ENCODE results near the gene SART1. TPM values are rescaled to one million over a fixed set of nuclear protein-coding genes. Genes with fewer than 3 reads are reported as not detected.

SART1 gene
- polyA plus RNA-seq, 1 donor from 2014 or later, result 34.9 TPM

DNA sequence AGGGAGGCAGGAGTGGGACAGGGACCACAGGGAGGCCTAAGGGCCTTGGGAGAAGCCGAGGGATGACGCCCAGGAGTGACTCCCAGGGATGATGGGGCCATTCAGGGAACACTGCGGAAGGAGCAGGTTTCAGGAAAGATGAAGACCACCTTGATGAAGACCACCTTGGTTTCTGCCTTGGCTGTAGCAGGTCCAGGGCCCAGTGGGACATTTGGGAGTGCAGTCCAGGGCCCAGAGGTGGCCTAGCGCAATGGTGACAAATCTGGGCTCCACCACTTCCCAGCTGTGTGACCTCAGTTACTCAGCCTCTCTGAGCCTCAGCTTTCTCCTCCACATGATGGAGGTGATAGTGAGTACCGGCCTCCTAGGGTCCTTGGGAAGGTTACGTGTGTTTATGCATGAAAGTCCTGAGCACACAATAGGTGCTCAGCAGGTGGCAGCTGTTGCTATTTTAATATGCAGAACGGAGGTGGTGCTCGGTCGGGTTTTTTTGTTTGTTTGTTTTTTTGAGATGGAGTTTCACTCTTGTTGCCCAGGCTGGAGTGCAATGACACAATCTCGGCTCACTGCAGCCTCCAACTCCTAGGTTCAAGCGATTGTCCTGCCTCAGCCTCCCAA is 15.5 kb upstream of the SART1 start:
- Histone ChIP-seq H3K9me2 (ENCODE audit: insufficient read depth, low read length) (no peaks in the 10 kb centered on the region), H2AFZ (ENCODE audit: low read depth, low read length) (no peak overlapping the region), H3K9ac (ENCODE audit: low read length) (no peak overlapping the region), H3K27ac (ENCODE audit: low read length) (no peak overlapping the region), H3K4me3 (ENCODE audit: low read length) (no peak overlapping the region), H3F3A (ENCODE audit: insufficient read depth, low read length, poor library complexity, severe bottlenecking) (no peaks in the 10 kb centered on the region), H3K9me3 (ENCODE audit: low read length) (no peaks in the 10 kb centered on the region), H3K27me3 (ENCODE audit: insufficient read depth, low read depth, low read length) (no peaks in the 10 kb centered on the region), H3K4me2 (ENCODE audit: low read length) (no peak overlapping the region), H4K20me1 (ENCODE audit: insufficient read depth) (no peaks in the 10 kb centered on the region), H3K79me2 (replicated peaks; ENCODE audit: insufficient read depth, low read length) (no peaks in the 10 kb centered on the region), H3K36me3 (ENCODE audit: insufficient read depth, low read length) (no peaks in the 10 kb centered on the region)
- TF ChIP-seq, protein P1, sequence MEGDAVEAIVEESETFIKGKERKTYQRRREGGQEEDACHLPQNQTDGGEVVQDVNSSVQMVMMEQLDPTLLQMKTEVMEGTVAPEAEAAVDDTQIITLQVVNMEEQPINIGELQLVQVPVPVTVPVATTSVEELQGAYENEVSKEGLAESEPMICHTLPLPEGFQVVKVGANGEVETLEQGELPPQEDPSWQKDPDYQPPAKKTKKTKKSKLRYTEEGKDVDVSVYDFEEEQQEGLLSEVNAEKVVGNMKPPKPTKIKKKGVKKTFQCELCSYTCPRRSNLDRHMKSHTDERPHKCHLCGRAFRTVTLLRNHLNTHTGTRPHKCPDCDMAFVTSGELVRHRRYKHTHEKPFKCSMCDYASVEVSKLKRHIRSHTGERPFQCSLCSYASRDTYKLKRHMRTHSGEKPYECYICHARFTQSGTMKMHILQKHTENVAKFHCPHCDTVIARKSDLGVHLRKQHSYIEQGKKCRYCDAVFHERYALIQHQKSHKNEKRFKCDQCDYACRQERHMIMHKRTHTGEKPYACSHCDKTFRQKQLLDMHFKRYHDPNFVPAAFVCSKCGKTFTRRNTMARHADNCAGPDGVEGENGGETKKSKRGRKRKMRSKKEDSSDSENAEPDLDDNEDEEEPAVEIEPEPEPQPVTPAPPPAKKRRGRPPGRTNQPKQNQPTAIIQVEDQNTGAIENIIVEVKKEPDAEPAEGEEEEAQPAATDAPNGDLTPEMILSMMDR (IDR thresholded peaks at IDR 0.05; ENCODE audit: poor library complexity, severe bottlenecking), result no peak
- TF ChIP-seq EP300 (conservative IDR thresholded peaks at IDR 0.05; ENCODE audit: poor library complexity, severe bottlenecking) (no peak), TAF1 (IDR thresholded peaks at IDR 0.05; ENCODE audit: low read depth) (no peak), MXI1 (conservative IDR thresholded peaks at IDR 0.05; ENCODE audit: poor library complexity, severe bottlenecking) (no peak), POLR2AphosphoS5 (IDR thresholded peaks at IDR 0.05) (no peak), EZH2 (IDR thresholded peaks at IDR 0.05; ENCODE audit: borderline replicate concordance, insufficient read depth, low read length, poor library complexity, severe bottlenecking) (no peak), RAD21 (conservative IDR thresholded peaks at IDR 0.05) (no peak), SMC3 (conservative IDR thresholded peaks at IDR 0.05; ENCODE audit: poor library complexity) (no peak)
- TF ChIP-seq, protein P2, sequence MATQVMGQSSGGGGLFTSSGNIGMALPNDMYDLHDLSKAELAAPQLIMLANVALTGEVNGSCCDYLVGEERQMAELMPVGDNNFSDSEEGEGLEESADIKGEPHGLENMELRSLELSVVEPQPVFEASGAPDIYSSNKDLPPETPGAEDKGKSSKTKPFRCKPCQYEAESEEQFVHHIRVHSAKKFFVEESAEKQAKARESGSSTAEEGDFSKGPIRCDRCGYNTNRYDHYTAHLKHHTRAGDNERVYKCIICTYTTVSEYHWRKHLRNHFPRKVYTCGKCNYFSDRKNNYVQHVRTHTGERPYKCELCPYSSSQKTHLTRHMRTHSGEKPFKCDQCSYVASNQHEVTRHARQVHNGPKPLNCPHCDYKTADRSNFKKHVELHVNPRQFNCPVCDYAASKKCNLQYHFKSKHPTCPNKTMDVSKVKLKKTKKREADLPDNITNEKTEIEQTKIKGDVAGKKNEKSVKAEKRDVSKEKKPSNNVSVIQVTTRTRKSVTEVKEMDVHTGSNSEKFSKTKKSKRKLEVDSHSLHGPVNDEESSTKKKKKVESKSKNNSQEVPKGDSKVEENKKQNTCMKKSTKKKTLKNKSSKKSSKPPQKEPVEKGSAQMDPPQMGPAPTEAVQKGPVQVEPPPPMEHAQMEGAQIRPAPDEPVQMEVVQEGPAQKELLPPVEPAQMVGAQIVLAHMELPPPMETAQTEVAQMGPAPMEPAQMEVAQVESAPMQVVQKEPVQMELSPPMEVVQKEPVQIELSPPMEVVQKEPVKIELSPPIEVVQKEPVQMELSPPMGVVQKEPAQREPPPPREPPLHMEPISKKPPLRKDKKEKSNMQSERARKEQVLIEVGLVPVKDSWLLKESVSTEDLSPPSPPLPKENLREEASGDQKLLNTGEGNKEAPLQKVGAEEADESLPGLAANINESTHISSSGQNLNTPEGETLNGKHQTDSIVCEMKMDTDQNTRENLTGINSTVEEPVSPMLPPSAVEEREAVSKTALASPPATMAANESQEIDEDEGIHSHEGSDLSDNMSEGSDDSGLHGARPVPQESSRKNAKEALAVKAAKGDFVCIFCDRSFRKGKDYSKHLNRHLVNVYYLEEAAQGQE (IDR thresholded peaks at IDR 0.05; ENCODE audit: borderline replicate concordance), result no peak

DNA sequence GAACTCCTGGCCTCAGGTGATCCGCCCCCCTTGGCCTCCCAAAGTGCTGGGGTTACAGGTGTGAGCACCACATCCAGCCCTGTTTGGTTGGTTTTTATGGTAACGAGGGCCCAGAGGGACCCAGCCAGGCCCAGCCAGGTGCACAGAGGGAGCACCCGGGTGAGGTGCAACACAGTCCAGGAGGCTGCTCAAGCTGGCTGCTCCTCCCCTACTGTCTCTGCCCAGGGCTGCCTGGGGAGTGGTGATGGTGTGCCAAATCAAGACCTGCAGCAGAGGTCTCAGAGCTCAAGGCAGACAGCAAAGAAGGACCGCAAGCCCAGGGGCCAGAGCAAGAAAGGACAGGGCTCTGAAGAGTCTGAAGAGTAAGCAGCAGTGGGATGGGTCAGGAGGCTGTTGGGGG is 14.9 kb upstream of the SART1 start:
- Histone ChIP-seq H3K27me3 (ENCODE audit: insufficient read depth, low read depth, low read length) (no peaks in the 10 kb centered on the region), H3K79me2 (replicated peaks; ENCODE audit: insufficient read depth, low read length) (no peaks in the 10 kb centered on the region), H3K27ac (ENCODE audit: low read length) (no peak overlapping the region), H3K36me3 (ENCODE audit: insufficient read depth, low read length) (no peaks in the 10 kb centered on the region), H3F3A (ENCODE audit: insufficient read depth, low read length, poor library complexity, severe bottlenecking) (no peaks in the 10 kb centered on the region), H3K9me3 (ENCODE audit: low read length) (no peaks in the 10 kb centered on the region), H4K20me1 (ENCODE audit: insufficient read depth) (no peaks in the 10 kb centered on the region), H2AFZ (ENCODE audit: low read depth, low read length) (no peak overlapping the region), H3K4me3 (ENCODE audit: low read length) (no peak overlapping the region), H3K9me2 (ENCODE audit: insufficient read depth, low read length) (no peaks in the 10 kb centered on the region), H3K4me2 (ENCODE audit: low read length) (no peak overlapping the region), H3K9ac (ENCODE audit: low read length) (no peak overlapping the region)
- no peak for TF ChIP-seq EP300 (conservative IDR thresholded peaks at IDR 0.05; ENCODE audit: poor library complexity, severe bottlenecking)
- no peak for TF ChIP-seq RAD21 (conservative IDR thresholded peaks at IDR 0.05)
- TF ChIP-seq, protein P1 (IDR thresholded peaks at IDR 0.05; ENCODE audit: poor library complexity, severe bottlenecking), result no peak
- no peak for TF ChIP-seq MXI1 (conservative IDR thresholded peaks at IDR 0.05; ENCODE audit: poor library complexity, severe bottlenecking)
- no peak for TF ChIP-seq POLR2AphosphoS5 (IDR thresholded peaks at IDR 0.05)
- TF ChIP-seq, protein P2 (IDR thresholded peaks at IDR 0.05; ENCODE audit: borderline replicate concordance), result no peak
